ENCODE data around the gene ENO1.

DNA sequence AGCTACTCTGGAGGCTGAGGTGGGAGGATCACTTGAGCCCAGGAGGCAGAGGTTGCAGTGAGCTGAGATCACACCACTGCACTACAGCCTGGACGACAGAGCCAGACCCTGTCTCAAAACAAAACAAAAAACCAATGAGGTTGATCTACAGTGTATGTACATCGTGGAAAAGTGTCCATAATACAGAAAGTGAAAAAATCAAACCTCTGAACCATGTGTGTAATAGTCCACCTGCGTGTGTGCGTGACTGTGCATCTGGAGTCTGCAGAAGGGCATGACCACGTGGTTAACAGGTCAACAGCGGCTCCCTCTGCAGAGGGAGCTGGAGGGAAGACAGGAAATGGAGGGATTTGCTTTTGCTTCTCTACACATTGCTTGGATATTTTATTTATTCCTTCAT lies 32.4 kb upstream of the ENO1 start:
- TF ChIP-seq, protein P1, sequence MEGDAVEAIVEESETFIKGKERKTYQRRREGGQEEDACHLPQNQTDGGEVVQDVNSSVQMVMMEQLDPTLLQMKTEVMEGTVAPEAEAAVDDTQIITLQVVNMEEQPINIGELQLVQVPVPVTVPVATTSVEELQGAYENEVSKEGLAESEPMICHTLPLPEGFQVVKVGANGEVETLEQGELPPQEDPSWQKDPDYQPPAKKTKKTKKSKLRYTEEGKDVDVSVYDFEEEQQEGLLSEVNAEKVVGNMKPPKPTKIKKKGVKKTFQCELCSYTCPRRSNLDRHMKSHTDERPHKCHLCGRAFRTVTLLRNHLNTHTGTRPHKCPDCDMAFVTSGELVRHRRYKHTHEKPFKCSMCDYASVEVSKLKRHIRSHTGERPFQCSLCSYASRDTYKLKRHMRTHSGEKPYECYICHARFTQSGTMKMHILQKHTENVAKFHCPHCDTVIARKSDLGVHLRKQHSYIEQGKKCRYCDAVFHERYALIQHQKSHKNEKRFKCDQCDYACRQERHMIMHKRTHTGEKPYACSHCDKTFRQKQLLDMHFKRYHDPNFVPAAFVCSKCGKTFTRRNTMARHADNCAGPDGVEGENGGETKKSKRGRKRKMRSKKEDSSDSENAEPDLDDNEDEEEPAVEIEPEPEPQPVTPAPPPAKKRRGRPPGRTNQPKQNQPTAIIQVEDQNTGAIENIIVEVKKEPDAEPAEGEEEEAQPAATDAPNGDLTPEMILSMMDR (IDR thresholded peaks at IDR 0.05) = peak in 1 of 6 experiments; percentile 2
- no peak for TF ChIP-seq POLR2A (IDR thresholded peaks at IDR 0.05)
